ENCODE results near the gene SLC35E2B.
"Not testable (repeated sequence)": the region's sequence is repeated elsewhere in the genome, so short reads cannot be mapped to it uniquely, and the experiment has no call there.

GRCh38 chr1:1707241-1707640, 14.6 kb upstream of the SLC35E2B start:
- TF ChIP-seq CTCF (IDR thresholded peaks at IDR 0.05; ENCODE audit: insufficient read depth, low read depth, low read length); EZH2 (IDR thresholded peaks at IDR 0.05; ENCODE audit: insufficient read depth, low read length): not testable (repeated sequence)
